Calu3 (cell line): Measurements from ENCODE around the gene NPC1L1. TPM values are rescaled to one million over a fixed set of nuclear protein-coding genes. Genes with fewer than 3 reads are reported as not detected.
"Not testable (repeated sequence)": the region's sequence is repeated elsewhere in the genome, so short reads cannot be mapped to it uniquely, and the experiment has no call there.

Source experiments
- BruUV-seq: library from RNA; stranded (reverse); fragments of 400-500 nt; replicated peaks from 2 replicates; lab custom pipeline; 2021; lab: Mats Ljungman, UMichigan
- CTCF ChIA-PET: fragments of 300-600 bp; sonication (Branson Sonifier 250); formaldehyde crosslinking; loops from one replicate; lab custom pipeline; 2022; ENCODE audit warnings: antibody characterized with exemption; lab: Charles Lee
- DNase-seq: peaks from one replicate; pipeline ENCODE4 v3.0.0; 2022
- H3K27ac Mint-ChIP-seq: one replicate; pipeline ENCODE4 v1.8.0; 2022; ENCODE audit warnings: mixed read lengths; ENCODE audit not compliant: unreplicated experiment
- H3K27me3 Mint-ChIP-seq: one replicate; pipeline ENCODE4 v1.8.0; 2022; ENCODE audit warnings: mixed read lengths; ENCODE audit not compliant: unreplicated experiment
- H3K36me3 Mint-ChIP-seq: one replicate; pipeline ENCODE4 v1.8.0; 2022; ENCODE audit warnings: mild to moderate bottlenecking, moderate library complexity, mixed read lengths; ENCODE audit not compliant: insufficient read depth, unreplicated experiment
- H3K4me1 Mint-ChIP-seq: one replicate; pipeline ENCODE4 v1.8.0; 2022; ENCODE audit warnings: mild to moderate bottlenecking, low read depth, mixed read lengths; ENCODE audit not compliant: unreplicated experiment
- H3K4me3 Mint-ChIP-seq: one replicate; pipeline ENCODE4 v1.8.0; 2022; ENCODE audit warnings: mild to moderate bottlenecking, low read depth, moderate library complexity, mixed read lengths; ENCODE audit not compliant: unreplicated experiment
- H3K9me3 Mint-ChIP-seq: one replicate; pipeline ENCODE4 v1.8.0; 2022; ENCODE audit warnings: low read depth, mixed read lengths; ENCODE audit not compliant: unreplicated experiment
- intact Hi-C: fragments of 100-400 bp; cut with micrococcal nuclease; formaldehyde crosslinking; loops from one replicate; pipeline ENCODE4 v1.10.0; 2022; ENCODE audit not compliant: unreplicated experiment
- total RNA-seq: library from RNA; stranded (reverse); gene quantifications from 2 replicates; pipeline ENCODE4 v1.2.3, GENCODE V29; 2022
- TF ChIP-seq, protein P1 (sequence below): fragments of 200-600 bp; IDR thresholded peaks from one replicate; pipeline ENCODE4 v1.8.0; 2022; ENCODE audit warnings: antibody characterized with exemption; ENCODE audit not compliant: unreplicated experiment

The NPC1L1 gene
- total RNA-seq, 1 experiment from 2014 or later, result 46.0 TPM

DNA sequence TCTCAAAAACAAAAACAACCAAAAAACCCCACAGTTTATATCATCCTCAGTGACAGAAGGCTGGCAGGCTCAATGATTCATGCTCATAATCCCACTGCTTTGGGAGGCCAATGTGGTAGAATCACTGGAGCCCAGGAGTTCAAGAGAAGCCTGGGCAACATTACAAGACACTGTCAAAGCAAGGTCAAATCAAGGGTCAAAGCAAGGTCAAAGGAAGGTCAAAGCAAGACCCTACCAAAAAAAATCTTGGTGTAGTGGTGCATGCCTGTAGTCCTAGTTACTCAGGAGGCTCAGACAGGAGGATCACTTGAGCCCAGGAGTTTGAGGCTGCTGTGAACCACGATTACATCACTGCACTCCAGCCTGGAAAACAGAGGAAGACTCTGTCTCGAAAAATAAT lies 14.2 kb upstream of the NPC1L1 start:
- CTCF ChIA-PET, result interaction anchor here (0.6 kb wide), 1 partner anchor 13 kb away, joined by 3 read pairs; no protein-coding TSS in a partner anchor
- no peak overlapping the region for H3K4me3 Mint-ChIP-seq
- H3K27ac Mint-ChIP-seq, result no peak overlapping the region
- no peaks in the 10 kb centered on the region for H3K4me1 Mint-ChIP-seq
- H3K9me3 Mint-ChIP-seq, result no peaks in the 10 kb centered on the region
- BruUV-seq, result no TSS peak
- TF ChIP-seq, protein P1, sequence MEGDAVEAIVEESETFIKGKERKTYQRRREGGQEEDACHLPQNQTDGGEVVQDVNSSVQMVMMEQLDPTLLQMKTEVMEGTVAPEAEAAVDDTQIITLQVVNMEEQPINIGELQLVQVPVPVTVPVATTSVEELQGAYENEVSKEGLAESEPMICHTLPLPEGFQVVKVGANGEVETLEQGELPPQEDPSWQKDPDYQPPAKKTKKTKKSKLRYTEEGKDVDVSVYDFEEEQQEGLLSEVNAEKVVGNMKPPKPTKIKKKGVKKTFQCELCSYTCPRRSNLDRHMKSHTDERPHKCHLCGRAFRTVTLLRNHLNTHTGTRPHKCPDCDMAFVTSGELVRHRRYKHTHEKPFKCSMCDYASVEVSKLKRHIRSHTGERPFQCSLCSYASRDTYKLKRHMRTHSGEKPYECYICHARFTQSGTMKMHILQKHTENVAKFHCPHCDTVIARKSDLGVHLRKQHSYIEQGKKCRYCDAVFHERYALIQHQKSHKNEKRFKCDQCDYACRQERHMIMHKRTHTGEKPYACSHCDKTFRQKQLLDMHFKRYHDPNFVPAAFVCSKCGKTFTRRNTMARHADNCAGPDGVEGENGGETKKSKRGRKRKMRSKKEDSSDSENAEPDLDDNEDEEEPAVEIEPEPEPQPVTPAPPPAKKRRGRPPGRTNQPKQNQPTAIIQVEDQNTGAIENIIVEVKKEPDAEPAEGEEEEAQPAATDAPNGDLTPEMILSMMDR, result no peak
- DNase-seq, result no peak
- H3K36me3 Mint-ChIP-seq, result peaks cover 12% of the 10 kb centered on the region
- intact Hi-C loops, result no loop called here
- H3K27me3 Mint-ChIP-seq, result no peaks in the 10 kb centered on the region

DNA sequence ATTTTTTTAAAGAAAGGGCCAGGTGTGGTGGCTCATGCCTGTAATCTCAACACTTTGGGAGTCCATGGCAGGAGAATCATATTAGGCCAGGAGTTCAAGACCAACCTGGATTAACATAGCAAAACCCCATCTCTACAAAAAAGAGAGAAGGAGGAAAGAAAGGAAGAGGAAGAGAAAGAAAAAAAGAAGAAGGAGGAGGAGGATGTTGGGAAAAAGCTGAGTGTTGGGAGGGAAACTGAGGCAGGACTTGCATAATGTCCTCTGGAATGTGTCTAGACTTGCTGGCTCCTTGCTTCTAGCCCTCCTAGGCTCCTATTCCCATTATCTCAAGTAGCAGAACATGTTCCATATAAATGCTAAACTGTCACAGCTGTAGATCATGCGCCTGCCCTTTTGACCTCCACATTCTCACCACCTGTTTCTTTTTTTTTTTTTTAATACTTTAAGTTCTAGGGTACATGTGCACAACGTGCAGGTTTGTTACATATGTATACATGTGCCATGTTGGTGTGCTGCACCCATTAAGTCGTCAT lies 11.4 kb upstream of the NPC1L1 start:
- DNase-seq, H3K36me3 Mint-ChIP-seq, H3K27ac Mint-ChIP-seq, intact Hi-C loops, H3K9me3 Mint-ChIP-seq, H3K27me3 Mint-ChIP-seq, BruUV-seq, H3K4me3 Mint-ChIP-seq: not testable (repeated sequence)
- H3K4me1 Mint-ChIP-seq, result peaks cover 15% of the 10 kb centered on the region
- CTCF ChIA-PET, result interaction anchor here (0.7 to 1.2 kb wide), 2 partner anchors 13 to 21 kb away, joined by 3 to 4 read pairs; no protein-coding TSS in a partner anchor

DNA sequence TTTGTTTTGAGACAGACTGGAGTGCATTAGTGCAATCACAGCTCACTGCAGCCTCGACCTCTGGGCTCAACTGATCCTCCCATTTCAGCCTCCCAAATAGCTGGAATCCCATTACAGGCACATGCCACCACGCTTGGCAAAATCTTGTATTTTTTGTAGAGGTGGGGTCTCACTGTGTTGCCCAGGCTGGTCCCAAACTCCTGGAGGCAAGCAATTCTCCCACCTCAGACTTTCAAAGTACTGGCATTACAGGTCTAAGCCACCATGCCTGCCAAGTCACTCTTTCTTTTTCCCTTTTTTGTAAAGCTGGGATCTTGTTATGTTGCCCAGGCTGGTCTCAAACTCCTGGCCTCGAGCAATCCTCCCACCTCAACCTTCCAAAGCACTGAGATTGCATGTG lies 8.3 kb upstream of the NPC1L1 start:
- no peaks in the 10 kb centered on the region for H3K9me3 Mint-ChIP-seq
- intact Hi-C loops, result no loop called here
- no peaks in the 10 kb centered on the region for H3K27me3 Mint-ChIP-seq
- no peak overlapping the region for H3K4me3 Mint-ChIP-seq
- DNase-seq, result no peak
- TF ChIP-seq, protein P1, result no peak
- H3K4me1 Mint-ChIP-seq, result peaks cover 27% of the 10 kb centered on the region
- H3K27ac Mint-ChIP-seq, result no peak overlapping the region
- no TSS peak for BruUV-seq
- H3K36me3 Mint-ChIP-seq, result no peaks in the 10 kb centered on the region
- CTCF ChIA-PET, result interaction anchor here (0.6 kb wide), 1 partner anchor 12 kb away, joined by 4 read pairs; no protein-coding TSS in a partner anchor

GRCh38 chr7:44548893-44549292 lies 7.8 kb upstream of the NPC1L1 start:
- BruUV-seq, result no TSS peak
- H3K27ac Mint-ChIP-seq, result no peak overlapping the region
- no peaks in the 10 kb centered on the region for H3K9me3 Mint-ChIP-seq
- CTCF ChIA-PET, result interaction anchor here (0.5 to 1.2 kb wide), 3 partner anchors 20 to 50 kb away, joined by 3 read pairs; no protein-coding TSS in a partner anchor
- no peaks in the 10 kb centered on the region for H3K36me3 Mint-ChIP-seq
- H3K27me3 Mint-ChIP-seq, result no peaks in the 10 kb centered on the region
- TF ChIP-seq, protein P1, result no peak
- DNase-seq, result no peak
- intact Hi-C loops, result no loop called here
- H3K4me3 Mint-ChIP-seq, result no peak overlapping the region
- peaks cover 32% of the 10 kb centered on the region for H3K4me1 Mint-ChIP-seq
